Fibroblast of lung (primary cell): ENCODE data around the gene ADRA2C.

Experiments
- CTCF ChIP-seq, 2 donors: IDR thresholded peaks in 1 of 2; conservative IDR thresholded peaks in 1 of 2; 1 replicate in 1 of 2; 2 replicates in 1 of 2; pipeline ENCODE4 v1.5.1; 2011 to 2012; ENCODE audit warnings: low read length in 2 of 2, control low read depth in 1 of 2, inconsistent platforms in 1 of 2, low read depth in 1 of 2, mild to moderate bottlenecking in 1 of 2
- EZH2 ChIP-seq: IDR thresholded peaks from 2 replicates; pipeline ENCODE4 v1.5.1; 2012; ENCODE audit warnings: low read length, control low read depth, mild to moderate bottlenecking; ENCODE audit errors: missing control alignments

DNA sequence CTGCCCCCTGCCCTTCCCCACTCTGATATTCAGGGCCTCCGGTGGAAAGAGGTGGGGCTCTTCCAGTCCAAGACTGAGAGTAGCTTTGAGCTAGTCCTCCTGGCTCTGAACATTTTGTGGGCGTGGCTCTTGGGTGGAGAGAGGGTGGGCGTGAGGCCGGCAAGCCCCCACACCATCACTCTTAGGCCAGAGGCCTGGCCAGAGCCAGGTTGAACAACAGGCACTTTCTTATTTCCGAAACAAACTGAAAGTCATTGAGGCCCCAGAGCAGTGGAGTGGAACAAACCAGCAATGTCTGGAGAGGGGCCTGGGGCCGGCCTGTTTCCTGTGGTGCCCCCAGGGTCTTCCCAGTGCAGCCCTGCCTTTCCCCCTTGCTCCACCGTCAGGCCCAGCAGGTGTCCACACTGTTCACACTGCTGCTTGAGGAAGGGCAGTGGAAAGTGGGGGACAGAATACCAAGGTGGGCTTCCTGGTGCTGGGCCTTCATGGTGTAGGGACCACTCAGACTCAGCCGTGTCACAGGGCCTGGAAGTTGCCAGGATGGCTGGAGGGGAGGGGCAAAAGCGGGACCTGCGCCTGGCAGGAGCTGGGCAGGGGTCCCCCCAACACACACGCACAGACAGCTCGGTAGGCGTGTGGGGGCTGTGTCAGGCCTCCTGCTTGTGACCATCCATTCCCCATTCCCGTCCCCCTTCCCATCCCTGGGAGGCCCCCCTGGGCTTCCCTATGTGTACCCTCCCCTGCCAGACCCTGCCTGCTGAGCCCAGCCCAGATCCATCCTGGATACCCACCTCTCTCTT, 2.9 kb downstream of the ADRA2C start:
- no peak for TF ChIP-seq CTCF (conservative IDR thresholded peaks at IDR 0.05 in 1 of 2, IDR thresholded peaks at IDR 0.05 in 1 of 2; ENCODE audit: low read depth in 1 of 2, low read length in 2 of 2)
- no peak for TF ChIP-seq EZH2
